H1 (cell line): Measurements from ENCODE around the gene ECI1. TPM values are rescaled to one million over a fixed set of nuclear protein-coding genes. Genes with fewer than 3 reads are reported as not detected.

Experiments used
- CTCF ChIA-PET: fragments of 300-600 bp; sonication (Branson Sonifier 250); formaldehyde crosslinking; loops from one replicate; lab custom pipeline; 2021; ENCODE audit not compliant: partially characterized antibody; lab: Charles Lee
- POLR2A ChIA-PET: fragments of 300-600 bp; sonication (Branson Sonifier 250); formaldehyde crosslinking; loops from one replicate; lab custom pipeline; 2021; ENCODE audit warnings: inconsistent platforms; ENCODE audit not compliant: partially characterized antibody; lab: Charles Lee
- DNase-seq, 2 experiments: peaks; one replicate each; pipeline versions ENCODE4 v3.0.0 to v3.0.0-alpha.2; 2010 to 2022; ENCODE audit warnings: low spot score in 2 of 2, low read depth in 1 of 2, mixed read lengths in 1 of 2
- FAIRE-seq: peaks from 2 replicates; lab custom pipeline; 2011; peaks lifted over from hg19 to GRCh38; lab: Jason Lieb, UNC
- H2AFZ ChIP-seq: 2 replicates; pipeline ENCODE4 v1.8.1; 2012; ENCODE audit warnings: low read length, inconsistent platforms
- H2AK5ac ChIP-seq: 2 replicates; pipeline ENCODE4 v1.6.1; 2013; ENCODE audit warnings: low read depth, low read length
- H2BK120ac ChIP-seq: replicated peaks from 2 replicates; pipeline ENCODE3; 2013; ENCODE audit warnings: low read depth, low read length, inconsistent platforms
- H2BK12ac ChIP-seq: 2 replicates; pipeline ENCODE4 v1.6.1; 2013; ENCODE audit warnings: low read depth, low read length
- H2BK15ac ChIP-seq: 2 replicates; pipeline ENCODE4 v1.6.1; 2013; ENCODE audit warnings: low read length
- H2BK20ac ChIP-seq: 2 replicates; pipeline ENCODE4 v1.6.1; 2013; ENCODE audit warnings: low read length
- H2BK5ac ChIP-seq: 2 replicates; pipeline ENCODE4 v1.6.1; 2013; ENCODE audit warnings: low read depth, low read length
- H3K14ac ChIP-seq: 2 replicates; pipeline ENCODE4 v1.6.1; 2013; ENCODE audit warnings: inconsistent platforms; ENCODE audit not compliant: insufficient read length
- H3K18ac ChIP-seq: 2 replicates; pipeline ENCODE4 v1.6.1; 2013; ENCODE audit warnings: low read length; ENCODE audit errors: extremely low read depth
- H3K23ac ChIP-seq: 2 replicates; pipeline ENCODE4 v1.6.1; 2013; ENCODE audit warnings: inconsistent platforms; ENCODE audit not compliant: insufficient read length
- H3K23me2 ChIP-seq: 2 replicates; pipeline ENCODE4 v1.6.1; 2013; ENCODE audit warnings: low read depth, low read length
- H3K27ac ChIP-seq: 2 replicates; pipeline ENCODE4 v1.6.1; 2011; ENCODE audit warnings: low read depth, low read length, inconsistent platforms
- H3K27me3 ChIP-seq, 4 experiments: replicated peaks in 1 of 4; 1 replicate in 1 of 4; 2 replicates in 3 of 4; pipeline versions ENCODE4 v1.6.1 to v1.8.1; 2011 to 2013; ENCODE audit warnings: low read length in 3 of 4, mild to moderate bottlenecking in 3 of 4, inconsistent platforms in 2 of 4, mixed read lengths in 2 of 4, moderate library complexity in 1 of 4; ENCODE audit not compliant: control insufficient read depth in 3 of 4, insufficient read depth in 3 of 4; ENCODE audit errors: extremely low read depth in 1 of 4
- H3K36me3 ChIP-seq, 4 experiments: 2 replicates each; pipeline versions ENCODE4 v1.6.1 to v1.8.1; 2011 to 2013; ENCODE audit warnings: mild to moderate bottlenecking in 4 of 4, low read length in 3 of 4, moderate library complexity in 2 of 4, control low read depth in 1 of 4, inconsistent platforms in 1 of 4; ENCODE audit not compliant: insufficient read depth in 4 of 4, control insufficient read depth in 2 of 4
- H3K4ac ChIP-seq: replicated peaks from 2 replicates; pipeline ENCODE3; 2013; ENCODE audit warnings: low read length, low read depth, mixed read lengths, inconsistent platforms; ENCODE audit not compliant: insufficient read length
- H3K4me1 ChIP-seq, 4 experiments: replicated peaks in 1 of 4; 1 replicate in 1 of 4; 2 replicates in 3 of 4; pipeline versions ENCODE4 v1.6.1 to v1.8.1; 2011 to 2013; ENCODE audit warnings: low read length in 3 of 4, inconsistent platforms in 2 of 4, mixed read lengths in 1 of 4; ENCODE audit not compliant: insufficient read depth in 4 of 4, control insufficient read depth in 3 of 4
- H3K4me2 ChIP-seq, 2 experiments: 2 replicates each; pipeline versions ENCODE4 v1.6.1 to v1.8.1; 2011 to 2013; ENCODE audit warnings: low read depth in 2 of 2, low read length in 2 of 2, control low read depth in 1 of 2, inconsistent platforms in 1 of 2, mild to moderate bottlenecking in 1 of 2; ENCODE audit not compliant: insufficient read depth in 1 of 2
- H3K4me3 ChIP-seq, 4 experiments: fragments of 200-600, 300-600 bp in 1 of 4; sonication (generic), shearing (Covaris generic), sonication (Bioruptor Twin) in 1 of 4; 2 replicates each; pipeline versions ENCODE4 v1.5.1 to v1.8.1; 2011 to 2016; ENCODE audit warnings: low read length in 4 of 4, low read depth in 3 of 4, control low read depth in 2 of 4, inconsistent platforms in 2 of 4, mild to moderate bottlenecking in 2 of 4, mixed read lengths in 1 of 4, moderate library complexity in 1 of 4; ENCODE audit not compliant: insufficient read depth in 2 of 4; ENCODE audit errors: extremely low read depth in 1 of 4
- H3K56ac ChIP-seq: replicated peaks from 2 replicates; pipeline ENCODE3; 2013; ENCODE audit warnings: low read depth, mild to moderate bottlenecking, mixed read lengths, low read length, inconsistent platforms; ENCODE audit not compliant: insufficient read length
- H3K79me1 ChIP-seq: 2 replicates; pipeline ENCODE4 v1.6.1; 2013; ENCODE audit warnings: low read depth, low read length, control low read depth
- H3K79me2 ChIP-seq, 2 experiments: 2 replicates each; pipeline versions ENCODE4 v1.6.1 to v1.8.1; 2012 to 2013; ENCODE audit warnings: low read length in 2 of 2, mild to moderate bottlenecking in 2 of 2, inconsistent platforms in 1 of 2; ENCODE audit not compliant: insufficient read depth in 2 of 2, control insufficient read depth in 1 of 2
- H3K9ac ChIP-seq, 4 experiments: replicated peaks in 1 of 4; 1 replicate in 1 of 4; 2 replicates in 3 of 4; pipeline versions ENCODE4 v1.6.1 to v1.8.1; 2011 to 2013; ENCODE audit warnings: low read depth in 3 of 4, low read length in 3 of 4, control low read depth in 2 of 4, mild to moderate bottlenecking in 2 of 4, moderate library complexity in 2 of 4, inconsistent platforms in 1 of 4; ENCODE audit errors: extremely low read depth in 1 of 4
- H3K9me3 ChIP-seq, 2 experiments: 2 replicates each; pipeline versions ENCODE4 v1.6.1 to v1.8.1; 2012 to 2013; ENCODE audit warnings: mild to moderate bottlenecking in 2 of 2, moderate library complexity in 2 of 2, control low read depth in 1 of 2, inconsistent platforms in 1 of 2, low read depth in 1 of 2, low read length in 1 of 2, mixed read lengths in 1 of 2; ENCODE audit not compliant: insufficient read depth in 2 of 2
- H4K20me1 ChIP-seq, 2 experiments: replicated peaks in 1 of 2; 2 replicates each; pipeline versions ENCODE3 to v1.8.1; 2011 to 2013; ENCODE audit warnings: inconsistent platforms in 2 of 2, low read length in 2 of 2, mild to moderate bottlenecking in 1 of 2; ENCODE audit not compliant: insufficient read depth in 2 of 2, control insufficient read depth in 1 of 2
- H4K5ac ChIP-seq: 2 replicates; pipeline ENCODE4 v1.6.1; 2013; ENCODE audit warnings: low read length, low read depth, mixed read lengths, inconsistent platforms; ENCODE audit not compliant: insufficient read length
- H4K8ac ChIP-seq: 2 replicates; pipeline ENCODE4 v1.8.0; 2013; ENCODE audit warnings: mild to moderate bottlenecking, moderate library complexity, low read length, inconsistent platforms; ENCODE audit not compliant: insufficient read depth; ENCODE audit errors: extremely low read depth
- H4K91ac ChIP-seq: replicated peaks from 2 replicates; pipeline ENCODE3; 2013; ENCODE audit warnings: low read length, mixed read lengths, inconsistent platforms; ENCODE audit not compliant: insufficient read length
- CHD1 ChIP-seq: IDR thresholded peaks from 2 replicates; pipeline ENCODE4 v1.6.1; 2012; ENCODE audit warnings: low read depth, low read length, improper control_type of control experiment
- CTCF ChIP-seq, 3 experiments: IDR thresholded peaks; 1 replicate in 2 of 3; 2 replicates in 1 of 3; pipeline versions ENCODE4 v1.5.1 to v1.6.1; 2011; ENCODE audit warnings: low read length in 3 of 3, mild to moderate bottlenecking in 3 of 3, inconsistent platforms in 2 of 3, low read depth in 1 of 3, moderate library complexity in 1 of 3; ENCODE audit not compliant: insufficient read depth in 1 of 3; ENCODE audit errors: control extremely low read depth in 1 of 3
- EP300 ChIP-seq, 2 experiments: IDR thresholded peaks; 1 replicate in 1 of 2; 2 replicates in 1 of 2; pipeline ENCODE4 v1.6.1; 2011 to 2012; ENCODE audit warnings: low read depth in 2 of 2, low read length in 2 of 2, mild to moderate bottlenecking in 2 of 2, borderline replicate concordance in 1 of 2, inconsistent platforms in 1 of 2, moderate library complexity in 1 of 2
- SIX5 ChIP-seq: IDR thresholded peaks from 2 replicates; pipeline ENCODE4 v1.6.1; 2011; ENCODE audit warnings: mild to moderate bottlenecking, low read depth, low read length
- SP1 ChIP-seq: IDR thresholded peaks from 2 replicates; pipeline ENCODE4 v1.6.1; 2011; ENCODE audit warnings: low read depth, low read length
- SP4 ChIP-seq: IDR thresholded peaks from 2 replicates; pipeline ENCODE4 v1.6.1; 2012; ENCODE audit warnings: low read length, inconsistent platforms
- TAF7 ChIP-seq: optimal IDR thresholded peaks from 2 replicates; pipeline ENCODE3; 2011; ENCODE audit warnings: low read depth, mild to moderate bottlenecking, inconsistent platforms, low read length, moderate library complexity, borderline replicate concordance
- WGBS, 2 experiments: shearing (Covaris generic) in 1 of 2; methylation state at CpG; one replicate each; pipeline versions ENCODE4 v1.1.6 to v1.1.7; 2013 to 2015; ENCODE audit warnings: low lambda C conversion rate in 2 of 2, mixed read lengths in 2 of 2, inconsistent platforms in 1 of 2, low coverage in 1 of 2, missing lambda C conversion rate in 1 of 2; ENCODE audit not compliant: insufficient replicate concordance in 2 of 2, insufficient coverage in 1 of 2, insufficient read length in 1 of 2; ENCODE audit errors: extremely low coverage in 1 of 2, missing lambda C conversion rate in 1 of 2; 5-methylcytosine and 5-hydroxymethylcytosine counted together
- polyA plus RNA-seq, 7 experiments: library from polyadenylated mRNA; depleted of rRNA in 3 of 7; stranded (reverse) in 5 of 7; unstranded in 2 of 7; fragments of >200 nt in 5 of 7; fragments of 200-250 nt in 2 of 7; gene quantifications; 1 replicate in 5 of 7; 2 replicates in 1 of 7; 4 replicates in 1 of 7; pipeline versions ENCODE4 v1.2.1 to v1.2.3, GENCODE V29; 2011 to 2013; ENCODE audit warnings: missing spikeins in 2 of 7, mixed read lengths in 2 of 7
- total RNA-seq: library from RNA; stranded (reverse); fragmentation: NEBNext Ultra II Directional; extraction: Animal tissue kit (Norgen Biotek cat#: 25700); gene quantifications from 2 replicates; pipeline ENCODE4 v1.2.1, GENCODE V29; 2021
- TF ChIP-seq, protein P1 (sequence below): IDR thresholded peaks from 2 replicates; pipeline ENCODE4 v1.6.1; 2011; ENCODE audit warnings: low read depth, mild to moderate bottlenecking, low read length; ENCODE audit not compliant: insufficient read depth

The ECI1 gene
- total and polyA plus RNA-seq, 2 of the 8 experiments (the other 6 are each of a cell fraction or from before 2014, with no cell fraction given), result 79.5 to 151 TPM

GRCh38 chr16:2276368-2277195, 25.2 kb upstream of the ECI1 start:
- Histone ChIP-seq H2BK15ac (no peak overlapping the region), H3K23ac (no peak overlapping the region), H3K23me2 (no peaks in the 10 kb centered on the region), H3K56ac (no peak overlapping the region), H3K36me3 (no peaks in the 10 kb centered on the region), H2AFZ (no peak overlapping the region), H4K20me1 (peaks cover 3 to 7% of the 10 kb centered on the region in 2 experiments), H4K8ac (no peak overlapping the region), H2AK5ac (no peak overlapping the region), H3K79me1 (no peaks in the 10 kb centered on the region; the same call in 1 of the 2 replicates), H3K4ac (no peak overlapping the region), H3K18ac (no peak overlapping the region), H2BK20ac (no peak overlapping the region), H2BK120ac (no peak overlapping the region), H3K14ac (no peak overlapping the region), H3K79me2 (no peaks in the 10 kb centered on the region), H2BK12ac (no peak overlapping the region), H4K5ac (no peak overlapping the region), H3K4me2 (no peak overlapping the region), H3K9me3 (no peaks in the 10 kb centered on the region), H3K4me1 (no peaks in the 10 kb centered on the region; a peak in 1 of 7 replicates), H4K91ac (no peak overlapping the region), H3K9ac (no peak overlapping the region), H3K4me3 (no peak overlapping the region), H2BK5ac (no peak overlapping the region), H3K27me3 (no peaks in the 10 kb centered on the region), H3K27ac (no peak overlapping the region; the same call in 1 of the 2 replicates)
- 84% methylated on average over 26 of the region's 26 CpGs; no CpG with 5 or more reads in 1 of the 2 experiments for WGBS, 2 experiments
- FAIRE-seq (no peak), DNase-seq (no peak)
- ChIA-PET CTCF (interaction anchor here (0.6 to 1.5 kb wide), 5 partner anchors 16 to 633 kb away, joined by 3 to 5 read pairs (median 3); no protein-coding TSS in a partner anchor), POLR2A (interaction anchor here (1.0 to 1.2 kb wide), 3 partner anchors 8 to 110 kb away, joined by 3 read pairs; no protein-coding TSS in a partner anchor)
- no peak for TF ChIP-seq EP300 (IDR thresholded peaks at IDR 0.05; ENCODE audit: borderline replicate concordance in 1 of 2, low read depth in 2 of 2, low read length in 2 of 2)
- no peak for TF ChIP-seq CHD1
- TF ChIP-seq SIX5, result no peak
- TF ChIP-seq, protein P1, sequence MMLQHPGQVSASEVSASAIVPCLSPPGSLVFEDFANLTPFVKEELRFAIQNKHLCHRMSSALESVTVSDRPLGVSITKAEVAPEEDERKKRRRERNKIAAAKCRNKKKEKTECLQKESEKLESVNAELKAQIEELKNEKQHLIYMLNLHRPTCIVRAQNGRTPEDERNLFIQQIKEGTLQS, result no peak
- no peak for TF ChIP-seq CTCF (IDR thresholded peaks at IDR 0.05; ENCODE audit: control extremely low read depth in 1 of 3, insufficient read depth in 1 of 3, low read depth in 1 of 3, low read length in 3 of 3)
- no peak for TF ChIP-seq SP4
- no peak for TF ChIP-seq TAF7
- no peak for TF ChIP-seq SP1
